Activated T-cell treated with anti-CD3 and anti-CD28 coated beads for 24 hours (primary cell): ENCODE results near the gene OLFML2A.
"Not testable (repeated sequence)": the region's sequence is repeated elsewhere in the genome, so short reads cannot be mapped to it uniquely, and the experiment has no call there.

Experiments used
- DNase-seq: peaks from one replicate; pipeline ENCODE4 v3.0.0-alpha.2; 2020; ENCODE audit warnings: low read depth

OLFML2A gene

DNA sequence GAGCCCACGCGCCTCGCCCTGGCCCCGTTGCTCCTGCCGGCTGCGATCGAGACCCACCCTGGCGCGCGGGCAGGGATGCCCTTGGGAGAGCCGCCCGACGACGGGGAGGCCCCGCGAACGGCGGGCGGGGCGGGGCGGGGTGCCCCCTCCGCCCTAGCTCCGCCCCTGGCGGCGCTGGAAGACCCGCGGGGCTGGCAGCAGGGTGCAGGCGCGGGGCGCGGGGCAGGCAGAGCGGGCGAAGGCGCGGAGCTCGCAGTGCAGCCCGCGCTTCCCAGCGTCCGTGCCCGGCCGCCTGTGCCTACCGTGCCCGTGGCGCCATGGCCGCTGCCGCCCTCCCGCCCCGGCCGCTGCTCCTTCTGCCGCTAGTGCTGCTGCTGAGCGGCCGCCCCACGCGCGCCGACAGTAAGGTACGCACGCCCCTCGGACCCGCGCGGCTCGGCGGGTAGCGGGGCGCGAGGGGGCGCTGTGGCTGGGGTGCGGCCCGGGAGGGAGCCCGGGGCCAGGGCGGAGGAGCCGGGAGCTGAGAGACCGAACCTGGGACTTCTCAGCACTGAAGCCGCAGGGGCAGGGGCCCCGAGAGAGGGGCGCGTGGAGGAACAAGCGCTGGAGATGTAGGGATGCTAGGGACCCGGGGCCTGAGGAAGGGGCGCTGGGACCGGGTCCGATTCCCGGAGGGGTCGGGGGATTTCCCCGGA is at the start of gene OLFML2A:
Gene OLFML2A, plus strand, starts transcription at position 180 of the 695 bp plus-strand sequence. Its CDS starts 138 bp downstream, at position 318.
- no peak for DNase-seq

DNA sequence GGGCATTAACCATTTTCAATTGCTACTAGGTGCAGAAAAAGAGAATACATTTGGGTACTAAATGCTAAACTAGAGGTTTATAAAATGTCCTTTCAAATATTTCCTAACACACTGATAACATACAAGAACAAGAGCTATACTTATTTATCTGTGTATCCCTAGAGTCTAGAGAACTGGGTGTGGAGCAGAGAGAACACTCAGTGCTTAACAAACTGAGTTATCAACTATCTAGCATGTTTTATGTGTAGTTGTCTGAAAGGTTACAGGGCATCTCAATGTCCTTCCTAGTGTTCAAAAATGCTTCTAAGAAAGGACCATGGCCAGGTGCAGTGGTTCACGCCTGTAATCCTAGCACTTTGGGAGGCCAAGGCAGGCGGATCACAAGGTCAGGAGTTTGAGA is 46.2 kb upstream of the OLFML2A start:
- no peak for DNase-seq

- no peak for DNase-seq
These were observed 42.8 kb upstream of the OLFML2A start for GRCh38 chr9:124733964-124734740.

DNA sequence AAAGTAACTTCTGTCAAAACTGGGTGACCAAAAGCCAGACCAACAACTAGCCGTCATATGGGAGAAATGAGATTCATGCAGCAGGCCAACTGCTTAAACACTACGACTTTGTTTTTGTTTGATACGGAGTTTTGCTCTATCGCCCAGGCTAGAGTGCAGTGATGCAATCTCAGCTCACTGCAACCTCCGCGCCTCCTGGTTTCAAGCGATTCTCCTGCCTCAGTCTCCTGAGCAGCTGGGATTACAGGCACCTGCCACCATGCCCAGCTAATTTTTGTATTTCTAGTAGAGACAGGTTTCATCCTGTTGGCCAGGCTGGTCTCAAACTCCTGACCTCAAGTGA is 42.2 kb upstream of the OLFML2A start:
- DNase-seq: not testable (repeated sequence)

DNA sequence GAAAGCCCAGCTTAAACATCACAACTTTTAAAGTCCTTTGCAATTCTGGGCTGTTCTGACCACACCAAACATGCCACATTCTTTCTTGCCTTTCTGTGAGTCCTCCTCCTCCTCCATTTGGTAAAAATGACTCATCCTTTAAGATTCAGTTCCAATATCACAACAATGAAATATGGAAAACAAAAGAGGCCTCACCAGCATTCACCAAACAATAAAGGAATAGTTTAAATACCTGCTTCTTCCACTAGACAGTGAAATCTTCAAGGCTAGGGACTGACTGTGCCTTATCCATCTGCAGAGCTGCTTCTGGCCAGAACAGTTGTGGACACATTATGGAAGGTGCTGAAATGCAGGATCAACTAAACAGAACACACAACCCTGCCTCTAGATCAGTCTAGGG is 41.8 kb upstream of the OLFML2A start:
- no peak for DNase-seq

- not testable (repeated sequence) for DNase-seq
These were observed 38.9 kb upstream of the OLFML2A start for GRCh38 chr9:124738075-124738474.

GRCh38 chr9:124739360-124739759 is 37.6 kb upstream of the OLFML2A start:
- no peak for DNase-seq

- DNase-seq: no peak
These were observed 35.8 kb upstream of the OLFML2A start for GRCh38 chr9:124741149-124741548.

DNA sequence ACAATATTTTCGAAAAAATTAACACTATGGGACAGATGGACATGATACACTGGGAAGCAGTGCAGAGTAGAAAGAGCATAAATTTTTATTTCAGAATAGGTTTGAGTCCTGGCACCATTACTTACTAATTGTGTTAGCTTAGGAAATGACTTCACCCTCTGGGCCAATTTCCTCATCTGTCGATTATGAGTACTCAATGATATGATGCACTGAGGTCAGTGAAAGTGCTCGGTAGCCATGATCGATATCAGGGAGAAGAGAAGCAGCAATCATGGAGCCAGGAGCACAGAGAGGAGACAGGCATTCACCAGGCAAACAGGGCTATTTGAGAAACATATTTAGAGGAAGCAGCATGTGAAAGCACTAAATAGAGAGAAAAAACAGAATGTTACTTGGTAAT is 35.3 kb upstream of the OLFML2A start:
- no peak for DNase-seq

DNA sequence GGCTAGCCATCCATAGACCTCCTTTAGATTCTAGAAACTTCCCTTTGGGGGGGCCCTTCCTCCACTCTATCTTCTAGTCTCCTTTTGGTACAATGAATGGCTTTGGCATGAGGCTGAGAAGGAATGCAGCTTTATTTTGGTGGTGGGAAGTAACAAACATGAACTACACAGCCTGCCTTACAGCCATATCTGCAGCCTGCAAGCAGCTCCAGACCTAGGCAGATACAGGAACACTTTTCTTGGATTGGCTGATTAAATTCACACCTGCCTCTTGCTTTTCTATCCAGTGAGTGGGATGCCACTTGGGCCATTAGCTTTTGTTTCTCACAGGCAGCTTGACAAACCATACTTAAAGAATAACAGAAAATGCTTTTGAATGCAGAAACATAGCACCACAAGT is 34.0 kb upstream of the OLFML2A start:
- DNase-seq: no peak

GRCh38 chr9:124743686-124744348 is 33.1 kb upstream of the OLFML2A start:
- DNase-seq: no peak

DNA sequence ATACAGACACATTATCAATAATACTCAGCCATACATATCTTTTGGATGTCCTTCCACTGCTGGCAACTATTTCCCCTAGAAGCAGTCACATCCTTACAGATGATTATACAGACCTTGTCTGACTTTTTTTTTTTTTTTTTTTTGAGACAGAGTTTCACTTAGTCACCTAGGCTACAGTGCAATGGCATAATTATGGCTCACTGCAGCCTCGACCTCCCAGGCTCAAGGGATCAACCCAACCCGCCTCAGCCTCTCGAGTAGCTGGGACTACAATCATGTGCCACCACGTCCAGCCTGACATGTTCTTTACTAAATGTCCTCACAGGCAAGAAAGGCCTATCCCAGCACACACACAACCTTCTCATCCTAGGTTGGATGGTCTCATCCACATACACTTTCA is 29.9 kb upstream of the OLFML2A start:
- DNase-seq: no peak

GRCh38 chr9:124749284-124749683 is 27.6 kb upstream of the OLFML2A start:
- no peak for DNase-seq

DNA sequence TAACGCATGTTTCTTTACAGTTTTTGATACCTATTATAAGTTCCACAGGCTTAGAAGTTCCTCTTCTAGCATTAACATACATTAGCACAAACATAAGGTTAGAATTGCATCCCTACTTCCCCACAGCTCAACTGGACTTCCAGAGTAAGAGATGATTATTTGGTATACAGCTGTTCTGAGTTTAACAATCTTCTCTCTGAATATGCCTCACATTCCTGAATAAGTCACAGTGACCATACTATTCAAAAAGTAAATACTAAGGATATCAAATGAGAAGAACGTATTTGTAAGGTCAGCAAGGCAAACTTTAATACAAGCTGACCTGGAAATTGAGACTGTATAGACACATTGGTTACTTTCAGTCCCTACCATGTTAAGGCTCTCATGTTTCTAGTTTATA is 27.2 kb upstream of the OLFML2A start:
- no peak for DNase-seq

DNA sequence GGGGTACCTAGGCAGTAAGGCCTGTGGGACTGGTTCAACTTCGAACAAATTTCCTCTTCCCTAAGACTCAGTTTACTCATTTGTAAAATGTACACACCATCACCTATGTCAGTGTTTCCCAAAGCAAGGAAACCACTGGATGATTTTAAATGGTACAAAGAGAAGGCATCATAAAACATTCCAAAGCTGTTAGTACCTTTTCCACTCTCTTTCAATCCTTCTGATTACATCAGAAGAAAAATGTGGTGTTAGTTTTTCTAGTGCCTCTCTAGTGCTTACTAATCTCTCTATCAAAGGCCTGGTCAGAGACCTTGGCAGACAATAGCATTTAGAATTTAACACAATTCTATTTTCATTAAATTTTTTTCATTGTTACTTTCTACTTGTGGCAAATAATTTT is 24.0 kb upstream of the OLFML2A start:
- no peak for DNase-seq

DNA sequence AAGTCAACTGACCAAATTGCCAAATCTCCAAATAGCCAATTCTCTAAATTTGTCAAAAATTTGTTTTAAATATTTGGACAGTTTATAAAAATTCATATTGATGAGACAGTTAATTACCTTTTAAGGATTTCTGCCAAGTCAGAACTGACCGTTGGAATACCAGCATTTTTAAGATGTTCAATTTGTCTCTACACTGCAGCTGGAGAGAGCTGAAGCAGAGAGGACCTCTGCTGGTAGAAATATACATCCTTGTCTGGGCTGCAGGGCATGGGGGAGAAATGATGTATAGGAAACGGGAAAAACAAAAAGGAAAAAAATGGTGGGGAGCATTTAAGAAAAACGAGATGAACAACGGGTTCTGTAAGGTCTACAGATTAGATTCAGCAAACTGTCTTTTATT is 22.6 kb upstream of the OLFML2A start:
- no peak for DNase-seq

GRCh38 chr9:124755061-124755460 is 21.9 kb upstream of the OLFML2A start:
- DNase-seq: no peak

DNA sequence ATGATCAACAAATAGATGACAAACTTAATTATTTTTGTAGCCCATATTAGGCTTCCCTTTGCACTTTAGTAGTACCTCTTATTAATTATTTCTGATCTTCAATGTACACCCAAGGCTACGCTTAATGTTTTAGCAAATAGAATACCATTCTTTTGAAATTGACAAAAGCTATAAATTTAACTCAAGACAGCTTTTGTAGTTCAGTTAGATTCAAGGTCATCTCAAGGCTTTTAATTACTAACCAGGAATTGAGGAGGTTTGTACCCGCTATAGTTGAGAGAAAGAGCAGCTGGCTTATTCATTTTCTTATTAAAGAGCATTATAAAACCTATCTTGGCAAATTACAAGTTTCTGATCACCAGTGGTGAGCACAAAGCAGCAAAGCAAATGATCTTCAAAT is 20.9 kb upstream of the OLFML2A start:
- DNase-seq: no peak

DNA sequence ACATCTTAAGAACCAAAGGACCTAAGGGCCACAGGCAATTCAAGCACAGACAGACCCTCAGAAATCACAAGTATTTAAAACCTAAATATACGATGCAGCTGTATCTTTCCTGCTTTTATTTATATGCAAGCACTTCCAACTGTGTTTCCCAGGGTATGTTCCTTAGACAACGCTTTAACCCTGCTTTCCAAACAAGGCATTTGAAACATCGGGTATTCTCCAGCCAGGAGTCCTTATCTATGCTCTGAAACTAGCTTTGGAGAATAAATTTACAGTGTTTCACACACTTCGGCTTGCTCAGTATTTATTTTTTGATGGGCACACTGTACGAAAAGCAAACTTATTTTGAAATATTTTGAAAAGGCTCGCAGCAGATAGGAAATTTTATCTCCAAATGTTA is 19.3 kb upstream of the OLFML2A start:
- DNase-seq: no peak

DNA sequence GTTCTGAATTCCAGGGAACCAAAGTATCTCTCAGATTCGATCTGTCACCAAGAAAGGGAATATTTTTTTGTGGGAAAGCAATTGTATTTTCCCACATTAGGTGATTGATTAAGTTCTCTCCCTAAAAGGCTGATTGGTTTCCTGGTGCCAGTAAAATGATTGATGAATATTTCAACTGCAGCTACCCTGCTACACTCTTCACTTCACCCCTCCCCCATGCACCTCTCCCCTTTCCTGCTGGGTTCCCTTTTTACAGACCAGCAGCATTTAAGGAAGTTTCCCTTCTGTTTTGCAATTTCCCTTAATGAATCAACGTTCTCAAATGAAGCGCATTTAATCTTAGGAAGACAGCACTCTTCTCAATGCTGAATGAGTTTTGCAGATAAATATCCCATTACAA is 18.9 kb upstream of the OLFML2A start:
- no peak for DNase-seq

DNA sequence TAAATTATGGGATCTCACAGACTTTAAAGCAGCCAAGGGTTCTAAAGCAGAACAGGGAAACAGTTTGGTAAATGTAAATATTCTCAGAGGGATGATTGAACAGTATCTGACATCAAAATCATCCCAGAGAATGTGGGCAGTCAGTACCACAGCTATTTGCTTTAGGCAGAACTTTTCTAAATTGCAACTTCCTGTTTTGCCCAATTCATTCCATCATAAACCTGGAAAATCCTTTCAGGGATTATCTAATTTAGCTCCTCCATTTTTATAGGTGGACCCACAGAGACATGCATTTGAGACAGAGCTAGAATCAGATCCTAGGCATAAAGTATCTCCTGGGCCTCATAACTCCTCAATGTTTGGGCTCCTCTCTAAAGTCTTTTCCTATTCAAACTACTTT is 18.2 kb upstream of the OLFML2A start:
- no peak for DNase-seq

- DNase-seq: no peak
These were observed 17.6 kb upstream of the OLFML2A start for GRCh38 chr9:124759327-124759726.

DNA sequence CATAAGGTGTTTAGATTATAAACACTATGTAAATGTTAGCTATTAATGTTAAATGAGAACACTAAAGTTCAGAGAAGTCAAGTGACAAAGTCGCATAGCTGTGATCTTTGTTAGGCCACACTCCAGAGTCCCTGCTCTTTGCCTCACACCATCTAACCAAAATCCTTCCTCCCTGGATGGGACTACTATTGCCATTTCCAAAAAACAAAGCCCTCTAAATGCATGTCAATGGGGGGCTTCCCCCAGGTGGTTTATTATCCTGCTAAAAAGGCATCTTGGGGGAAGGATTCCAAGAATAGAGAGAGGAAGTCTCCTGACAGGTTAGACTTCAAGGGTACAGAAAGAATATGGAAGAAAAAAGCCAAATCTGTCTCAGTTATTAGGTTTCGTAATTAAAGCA is 16.2 kb upstream of the OLFML2A start:
- no peak for DNase-seq
